ENCODE results near the gene PPP1R13B.

The PPP1R13B gene

GRCh38 chr14:103885509-103885932, 38.1 kb upstream of the PPP1R13B start:
- no peak overlapping the region for H3K4me3 ChIP-seq (ENCODE audit: low read depth, low read length)
- CTCF ChIA-PET: interaction anchor here (1.3 to 1.4 kb wide), 2 partner anchors 15 to 18 kb away, joined by 3 read pairs; no protein-coding TSS in a partner anchor
- no peaks in the 10 kb centered on the region for H3K36me3 ChIP-seq (ENCODE audit: control insufficient read depth in 2 of 2, insufficient read depth in 1 of 2, low read length in 2 of 2)
- POLR2A ChIA-PET: no interaction called here
- no peak overlapping the region for H3K27ac ChIP-seq (ENCODE audit: extremely low read depth, low read depth, low read length)
- no peak for TF ChIP-seq ZNF791 (tag by site-specific recombination; IDR thresholded peaks at IDR 0.05)
- 0 out of 2 replicates have a peak, but pooled peaks have one; percentile 1 for TF ChIP-seq GLIS1 (tag by site-specific recombination; IDR thresholded peaks at IDR 0.05)
- H3K9me3 ChIP-seq (ENCODE audit: control insufficient read depth, insufficient read depth, low read depth, low read length): no peaks in the 10 kb centered on the region
- H3K4me1 ChIP-seq (ENCODE audit: control insufficient read depth, insufficient read depth, low read length): no peaks in the 10 kb centered on the region; the same call in 1 of the 2 replicates

- ChIA-PET POLR2A (no interaction called here), CTCF (interaction anchor here (0.6 to 0.7 kb wide), 2 partner anchors 124 to 782 kb away, joined by 3 to 5 read pairs; no protein-coding TSS in a partner anchor)
- H3K9me3 ChIP-seq (ENCODE audit: control insufficient read depth, insufficient read depth, low read depth, low read length): no peaks in the 10 kb centered on the region
- no peak overlapping the region for H3K4me3 ChIP-seq (ENCODE audit: low read depth, low read length)
- no peaks in the 10 kb centered on the region; the same call in 1 of the 2 replicates for H3K4me1 ChIP-seq (ENCODE audit: control insufficient read depth, insufficient read depth, low read length)
- 0 out of 2 replicates have a peak, but pooled peaks have one; percentile 43 for TF ChIP-seq ZNF768 (tag by site-specific recombination; IDR thresholded peaks at IDR 0.05)
- no peak for TF ChIP-seq ZNF175 (tag by site-specific recombination; IDR thresholded peaks at IDR 0.05)
- no peak overlapping the region for H3K27ac ChIP-seq (ENCODE audit: extremely low read depth, low read depth, low read length)
- H3K36me3 ChIP-seq (ENCODE audit: control insufficient read depth in 2 of 2, insufficient read depth in 1 of 2, low read length in 2 of 2): no peaks in the 10 kb centered on the region
These were observed 37.5 kb upstream of the PPP1R13B start for GRCh38 chr14:103884854-103885253.

GRCh38 chr14:103883263-103883523, 35.8 kb upstream of the PPP1R13B start:
- no peaks in the 10 kb centered on the region for H3K36me3 ChIP-seq (ENCODE audit: control insufficient read depth in 2 of 2, insufficient read depth in 1 of 2, low read length in 2 of 2)
- TF ChIP-seq ZNF19 (tag by site-specific recombination; IDR thresholded peaks at IDR 0.05; ENCODE audit: low read depth) (no peak), ZNF416 (tag by site-specific recombination; IDR thresholded peaks at IDR 0.05) (no peak), ZNF18 (tag by site-specific recombination; IDR thresholded peaks at IDR 0.05) (no peak), ZNF623 (tag by site-specific recombination; IDR thresholded peaks at IDR 0.05) (no peak), ZNF221 (tag by site-specific recombination; IDR thresholded peaks at IDR 0.05; ENCODE audit: borderline replicate concordance) (no peak), PRDM1 (tag by site-specific recombination; IDR thresholded peaks at IDR 0.05) (no peak), KLF9 (tag by site-specific recombination; IDR thresholded peaks at IDR 0.05; ENCODE audit: low read depth) (no peak), ZNF585B (tag by site-specific recombination; IDR thresholded peaks at IDR 0.05) (no peak), ZFP37 (tag by site-specific recombination; IDR thresholded peaks at IDR 0.05) (no peak)
- no peak overlapping the region for H3K27ac ChIP-seq (ENCODE audit: extremely low read depth, low read depth, low read length)
- CTCF ChIA-PET: interaction anchor here (0.8 kb wide), 1 partner anchor 1112 kb away, joined by 4 read pairs; no protein-coding TSS in a partner anchor
- H3K9me3 ChIP-seq (ENCODE audit: control insufficient read depth, insufficient read depth, low read depth, low read length): no peaks in the 10 kb centered on the region
- H3K4me1 ChIP-seq (ENCODE audit: control insufficient read depth, insufficient read depth, low read length): no peaks in the 10 kb centered on the region
- no peak overlapping the region for H3K4me3 ChIP-seq (ENCODE audit: low read depth, low read length)
- POLR2A ChIA-PET: no interaction called here

GRCh38 chr14:103882503-103883262, 35.3 kb upstream of the PPP1R13B start:
- CTCF ChIA-PET: interaction anchor here (0.7 kb wide), 1 partner anchor 736 kb away, joined by 3 read pairs; no protein-coding TSS in a partner anchor
- POLR2A ChIA-PET: interaction anchor here (1.1 kb wide), 1 partner anchor 167 kb away, joined by 3 read pairs; the partner anchor contains the start of genes XRCC3 and ZFYVE21
- Histone ChIP-seq H3K9me3 (ENCODE audit: control insufficient read depth, insufficient read depth, low read depth, low read length) (no peaks in the 10 kb centered on the region), H3K27ac (ENCODE audit: extremely low read depth, low read depth, low read length) (no peak overlapping the region), H3K36me3 (ENCODE audit: control insufficient read depth in 2 of 2, insufficient read depth in 1 of 2, low read length in 2 of 2) (no peaks in the 10 kb centered on the region), H3K4me1 (ENCODE audit: control insufficient read depth, insufficient read depth, low read length) (no peaks in the 10 kb centered on the region), H3K4me3 (ENCODE audit: low read depth, low read length) (no peak overlapping the region)
- TF ChIP-seq GLI4 (tag by site-specific recombination; IDR thresholded peaks at IDR 0.05) (no peak), KLF10 (tag by site-specific recombination; IDR thresholded peaks at IDR 0.05) (no peak), ZNF521 (tag by site-specific recombination; IDR thresholded peaks at IDR 0.05) (no peak), ZBTB6 (tag by site-specific recombination; IDR thresholded peaks at IDR 0.05) (no peak), ZNF121 (tag by site-specific recombination; IDR thresholded peaks at IDR 0.05) (no peak), ZNF624 (tag by site-specific recombination; IDR thresholded peaks at IDR 0.05) (no peak), ZNF398 (tag by site-specific recombination; IDR thresholded peaks at IDR 0.05) (no peak), ZNF169 (tag by site-specific recombination; IDR thresholded peaks at IDR 0.05) (no peak), ZNF785 (tag by site-specific recombination; IDR thresholded peaks at IDR 0.05) (no peak), ZFP69B (tag by site-specific recombination; IDR thresholded peaks at IDR 0.05) (no peak), ZNF223 (tag by site-specific recombination; IDR thresholded peaks at IDR 0.05) (no peak), ZNF830 (tag by site-specific recombination; IDR thresholded peaks at IDR 0.05; ENCODE audit: low read depth) (no peak)

Measured in HEK293 (cell line).